A673 (cell line): ENCODE data around the gene DDX41.

Experiments
- EZH2 ChIP-seq: fragments of 200-600 bp; sonication (generic); IDR thresholded peaks from 2 replicates; pipeline ENCODE4 v1.6.1; 2017; ENCODE audit warnings: borderline replicate concordance, low read depth, mild to moderate bottlenecking, mixed read lengths, antibody characterized with exemption, low read length; ENCODE audit not compliant: poor library complexity, severe bottlenecking
- TF ChIP-seq, protein P1 (sequence below): fragments of 300-800, 200-600 bp; sonication (generic); conservative IDR thresholded peaks from 2 replicates; pipeline ENCODE4 v1.5.1; 2017; ENCODE audit warnings: low read depth, mild to moderate bottlenecking, antibody characterized with exemption, low read length, moderate library complexity, mixed read lengths

DNA sequence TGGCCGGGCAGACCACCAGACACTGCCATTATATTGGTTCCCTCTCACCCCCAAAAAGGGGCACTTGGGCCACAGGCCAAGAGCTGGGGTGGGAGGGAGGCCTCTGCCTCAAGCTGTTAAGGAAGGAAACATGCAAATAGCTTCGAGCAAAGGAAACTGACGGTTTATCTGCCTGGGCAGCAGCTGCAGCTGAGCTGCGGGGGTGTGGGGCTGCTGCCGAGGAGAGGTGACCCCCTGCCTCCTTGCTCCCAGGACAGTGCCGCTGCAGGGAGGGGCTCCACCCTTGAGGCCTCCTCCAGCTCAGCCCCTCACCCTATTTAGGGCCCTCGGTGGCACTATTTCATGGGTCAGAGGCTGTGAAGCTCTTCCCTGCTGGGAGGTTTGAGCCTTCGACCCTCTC lies 7.9 kb downstream of the DDX41 start:
- TF ChIP-seq, protein P1, sequence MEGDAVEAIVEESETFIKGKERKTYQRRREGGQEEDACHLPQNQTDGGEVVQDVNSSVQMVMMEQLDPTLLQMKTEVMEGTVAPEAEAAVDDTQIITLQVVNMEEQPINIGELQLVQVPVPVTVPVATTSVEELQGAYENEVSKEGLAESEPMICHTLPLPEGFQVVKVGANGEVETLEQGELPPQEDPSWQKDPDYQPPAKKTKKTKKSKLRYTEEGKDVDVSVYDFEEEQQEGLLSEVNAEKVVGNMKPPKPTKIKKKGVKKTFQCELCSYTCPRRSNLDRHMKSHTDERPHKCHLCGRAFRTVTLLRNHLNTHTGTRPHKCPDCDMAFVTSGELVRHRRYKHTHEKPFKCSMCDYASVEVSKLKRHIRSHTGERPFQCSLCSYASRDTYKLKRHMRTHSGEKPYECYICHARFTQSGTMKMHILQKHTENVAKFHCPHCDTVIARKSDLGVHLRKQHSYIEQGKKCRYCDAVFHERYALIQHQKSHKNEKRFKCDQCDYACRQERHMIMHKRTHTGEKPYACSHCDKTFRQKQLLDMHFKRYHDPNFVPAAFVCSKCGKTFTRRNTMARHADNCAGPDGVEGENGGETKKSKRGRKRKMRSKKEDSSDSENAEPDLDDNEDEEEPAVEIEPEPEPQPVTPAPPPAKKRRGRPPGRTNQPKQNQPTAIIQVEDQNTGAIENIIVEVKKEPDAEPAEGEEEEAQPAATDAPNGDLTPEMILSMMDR: no peak
- TF ChIP-seq EZH2: no peak
